ENCODE data around the gene OR10G7. TPM values are rescaled to one million over a fixed set of nuclear protein-coding genes. Genes with fewer than 3 reads are reported as not detected.

Gene OR10G7, protein sequence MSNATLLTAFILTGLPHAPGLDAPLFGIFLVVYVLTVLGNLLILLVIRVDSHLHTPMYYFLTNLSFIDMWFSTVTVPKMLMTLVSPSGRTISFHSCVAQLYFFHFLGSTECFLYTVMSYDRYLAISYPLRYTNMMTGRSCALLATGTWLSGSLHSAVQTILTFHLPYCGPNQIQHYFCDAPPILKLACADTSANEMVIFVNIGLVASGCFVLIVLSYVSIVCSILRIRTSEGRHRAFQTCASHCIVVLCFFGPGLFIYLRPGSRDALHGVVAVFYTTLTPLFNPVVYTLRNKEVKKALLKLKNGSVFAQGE
- total RNA-seq (2013; cell fraction: nucleolus; rRNA removed) = not detected in 2 replicates
- total RNA-seq (2014; rRNA removed) (not detected in 2 replicates), total RNA-seq (2014; rRNA removed; fragmentation: Illumina TruSeq; extraction: Trizol) (not detected in 2 replicates), total RNA-seq (2021) (not detected in 2 replicates), polyA plus RNA-seq (2011; rRNA removed) (not detected in 2 replicates), polyA plus RNA-seq (2014; fragmentation: Illumina TruSeq; extraction: Trizol) (not detected in 2 replicates), polyA plus RNA-seq (2014; fragmentation: Nextera tagmentation; extraction: Ambion mirVana) (not detected), polyA plus RNA-seq (2014; rRNA removed) (not detected in 2 replicates), polyA plus RNA-seq (2016; fragmentation: Nextera tagmentation; extraction: Ambion mirVana) (not detected), polyA minus RNA-seq (2011; rRNA and poly(A)+ RNA removed) (not detected in 2 replicates), Bru-seq, nascent RNA (percentile 5 among the genes with signal in this experiment), BruChase-seq, experiment 1, labeled RNA remaining after a 6-hour chase (not detected), BruChase-seq, experiment 2, labeled RNA remaining after a 2-hour chase (not detected)
- polyA plus RNA-seq (2011; ENCODE audit: low read depth) = not detected
- polyA plus RNA-seq (2011; cell fraction: cytosol; rRNA removed) = not detected in 2 replicates
- polyA plus RNA-seq (2011; cell fraction: nucleus; rRNA removed) = not detected in 2 replicates
- not detected in 2 replicates for polyA plus RNA-seq (2012)
- not detected in 2 replicates for polyA minus RNA-seq (2011; cell fraction: cytosol; rRNA and poly(A)+ RNA removed)
- not detected in 2 replicates for polyA minus RNA-seq (2011; cell fraction: nucleus; rRNA and poly(A)+ RNA removed)
- long read RNA-seq, experiment 1 = 0 reads
- long read RNA-seq, experiment 2 = 0 reads

- CTCF ChIA-PET = interaction anchor here (1.5 kb wide), 1 partner anchor 23 kb away, joined by 3 read pairs; no protein-coding TSS in a partner anchor
- RAD21 ChIA-PET (ENCODE audit: unreplicated experiment) = no interaction called here
- no TSS peak for BruUV-seq (replicated peaks)
- Histone ChIP-seq H3K4me1 (ENCODE audit: control insufficient read depth, insufficient read depth, low read length) (no peaks in the 10 kb centered on the region), H4K20me1 (ENCODE audit: control insufficient read depth, insufficient read depth) (no peaks in the 10 kb centered on the region), H3K9me3 (replicated peaks; ENCODE audit: control insufficient read depth, insufficient read depth, low read length) (no peaks in the 10 kb centered on the region), H2AFZ (ENCODE audit: control insufficient read depth, low read depth, low read length) (no peak within 1 kb of the TSS), H3K36me3 (ENCODE audit: control insufficient read depth in 2 of 2, insufficient read depth in 2 of 2, low read length in 1 of 2) (no peaks in the 10 kb centered on the region), H3K27me3 (replicated peaks in 1 of 2; ENCODE audit: control insufficient read depth in 2 of 2, insufficient read depth in 2 of 2, low read length in 1 of 2) (no peaks in the 10 kb centered on the region), H3K79me2 (ENCODE audit: control insufficient read depth, insufficient read depth, low read length) (no peaks in the 10 kb centered on the region), H3K27ac (ENCODE audit: control insufficient read depth, insufficient read depth) (no peak within 1 kb of the TSS), H3K4me2 (ENCODE audit: control insufficient read depth, insufficient read depth) (no peak within 1 kb of the TSS), H3K9ac (ENCODE audit: control insufficient read depth, insufficient read depth, low read length) (no peak within 1 kb of the TSS), H3K4me3 (no peak within 1 kb of the TSS)
- DNase-seq (ENCODE audit: low read depth, low spot score) (no peak), FAIRE-seq (no peak), ATAC-seq (no peak)
- SMC1A ChIA-PET (ENCODE audit: uncharacterized antibody, unreplicated experiment) = interaction anchor here (1.5 kb wide), 1 partner anchor 10 kb away, joined by 3 read pairs; no protein-coding TSS in a partner anchor
- intact Hi-C loops (cut with micrococcal nuclease; ENCODE audit: unreplicated experiment) (no loop called here), in situ Hi-C loops (cut with MboI) (no loop called here)
- 0% methylated on average over 1 of the region's 1 CpG for WGBS (ENCODE audit: insufficient coverage, insufficient replicate concordance, low lambda C conversion rate, missing lambda C conversion rate)
- POLR2A ChIA-PET = no interaction called here
- TF ChIP-seq JUND (IDR thresholded peaks at IDR 0.05; ENCODE audit: low read depth, low read length) (no peak), GATAD2B (conservative IDR thresholded peaks at IDR 0.05; ENCODE audit: low read depth) (no peak), ZNF384 (IDR thresholded peaks at IDR 0.05; ENCODE audit: borderline replicate concordance, low read depth, low read length) (no peak), NFXL1 (IDR thresholded peaks at IDR 0.05; ENCODE audit: borderline replicate concordance) (no peak), MYB (IDR thresholded peaks at IDR 0.05; ENCODE audit: borderline replicate concordance, low read depth, low read length) (no peak)
- TF ChIP-seq, protein P1, sequence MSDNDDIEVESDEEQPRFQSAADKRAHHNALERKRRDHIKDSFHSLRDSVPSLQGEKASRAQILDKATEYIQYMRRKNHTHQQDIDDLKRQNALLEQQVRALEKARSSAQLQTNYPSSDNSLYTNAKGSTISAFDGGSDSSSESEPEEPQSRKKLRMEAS (IDR thresholded peaks at IDR 0.05; ENCODE audit: low read depth, low read length) = no peak
- TF ChIP-seq, protein P2, sequence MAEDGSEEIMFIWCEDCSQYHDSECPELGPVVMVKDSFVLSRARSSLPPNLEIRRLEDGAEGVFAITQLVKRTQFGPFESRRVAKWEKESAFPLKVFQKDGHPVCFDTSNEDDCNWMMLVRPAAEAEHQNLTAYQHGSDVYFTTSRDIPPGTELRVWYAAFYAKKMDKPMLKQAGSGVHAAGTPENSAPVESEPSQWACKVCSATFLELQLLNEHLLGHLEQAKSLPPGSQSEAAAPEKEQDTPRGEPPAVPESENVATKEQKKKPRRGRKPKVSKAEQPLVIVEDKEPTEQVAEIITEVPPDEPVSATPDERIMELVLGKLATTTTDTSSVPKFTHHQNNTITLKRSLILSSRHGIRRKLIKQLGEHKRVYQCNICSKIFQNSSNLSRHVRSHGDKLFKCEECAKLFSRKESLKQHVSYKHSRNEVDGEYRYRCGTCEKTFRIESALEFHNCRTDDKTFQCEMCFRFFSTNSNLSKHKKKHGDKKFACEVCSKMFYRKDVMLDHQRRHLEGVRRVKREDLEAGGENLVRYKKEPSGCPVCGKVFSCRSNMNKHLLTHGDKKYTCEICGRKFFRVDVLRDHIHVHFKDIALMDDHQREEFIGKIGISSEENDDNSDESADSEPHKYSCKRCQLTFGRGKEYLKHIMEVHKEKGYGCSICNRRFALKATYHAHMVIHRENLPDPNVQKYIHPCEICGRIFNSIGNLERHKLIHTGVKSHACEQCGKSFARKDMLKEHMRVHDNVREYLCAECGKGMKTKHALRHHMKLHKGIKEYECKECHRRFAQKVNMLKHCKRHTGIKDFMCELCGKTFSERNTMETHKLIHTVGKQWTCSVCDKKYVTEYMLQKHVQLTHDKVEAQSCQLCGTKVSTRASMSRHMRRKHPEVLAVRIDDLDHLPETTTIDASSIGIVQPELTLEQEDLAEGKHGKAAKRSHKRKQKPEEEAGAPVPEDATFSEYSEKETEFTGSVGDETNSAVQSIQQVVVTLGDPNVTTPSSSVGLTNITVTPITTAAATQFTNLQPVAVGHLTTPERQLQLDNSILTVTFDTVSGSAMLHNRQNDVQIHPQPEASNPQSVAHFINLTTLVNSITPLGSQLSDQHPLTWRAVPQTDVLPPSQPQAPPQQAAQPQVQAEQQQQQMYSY (CRISPR knock-in tag; IDR thresholded peaks at IDR 0.05) = no peak
Measured at GRCh38 chr11:124041254-124041653, at the start of gene OR10G7. OR10G7 (minus strand) TSS chr11:124041325; CDS start chr11:124039001, 2,324 bp downstream.
